Tibial nerve (tissue), 4 donors: ENCODE measurements around the gene TOM1L2.

Experiments used
- EP300 ChIP-seq, 2 donors: sonication (generic); formaldehyde crosslinking; IDR thresholded peaks; one replicate each; pipeline ENCODE4 v1.6.1; 2017; ENCODE audit warnings: antibody characterized with exemption in 2 of 2, mild to moderate bottlenecking in 1 of 2
- TF ChIP-seq, protein P1 (sequence below), 5 experiments: fragments of 200-600 bp in 3 of 5; fragments of 450-650 bp in 2 of 5; sonication (generic) in 3 of 5; IDR thresholded peaks; one replicate each; pipeline ENCODE4 v1.5.1; 2016 to 2019; ENCODE audit warnings: antibody characterized with exemption in 5 of 5, mild to moderate bottlenecking in 3 of 5, moderate library complexity in 2 of 5

DNA sequence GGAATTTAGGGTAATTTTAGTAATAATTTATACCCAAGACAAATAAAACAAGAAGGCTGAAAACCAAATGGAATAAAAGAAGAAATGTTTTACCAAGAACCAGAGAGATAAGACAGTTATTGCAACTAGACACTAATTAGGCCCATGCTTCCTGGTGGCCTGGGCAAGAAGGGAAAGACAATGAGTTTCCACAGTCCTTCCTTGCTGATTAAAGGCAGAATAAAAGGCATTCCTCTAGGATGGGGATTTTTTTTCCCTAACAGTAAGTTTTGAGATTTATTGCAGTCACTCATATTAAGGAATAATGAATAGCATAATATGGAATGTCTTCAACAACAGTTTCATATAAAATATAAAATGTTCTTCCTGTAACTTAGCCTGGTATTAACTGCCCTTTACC, 41.5 kb downstream of the TOM1L2 start:
- TF ChIP-seq, protein P1, sequence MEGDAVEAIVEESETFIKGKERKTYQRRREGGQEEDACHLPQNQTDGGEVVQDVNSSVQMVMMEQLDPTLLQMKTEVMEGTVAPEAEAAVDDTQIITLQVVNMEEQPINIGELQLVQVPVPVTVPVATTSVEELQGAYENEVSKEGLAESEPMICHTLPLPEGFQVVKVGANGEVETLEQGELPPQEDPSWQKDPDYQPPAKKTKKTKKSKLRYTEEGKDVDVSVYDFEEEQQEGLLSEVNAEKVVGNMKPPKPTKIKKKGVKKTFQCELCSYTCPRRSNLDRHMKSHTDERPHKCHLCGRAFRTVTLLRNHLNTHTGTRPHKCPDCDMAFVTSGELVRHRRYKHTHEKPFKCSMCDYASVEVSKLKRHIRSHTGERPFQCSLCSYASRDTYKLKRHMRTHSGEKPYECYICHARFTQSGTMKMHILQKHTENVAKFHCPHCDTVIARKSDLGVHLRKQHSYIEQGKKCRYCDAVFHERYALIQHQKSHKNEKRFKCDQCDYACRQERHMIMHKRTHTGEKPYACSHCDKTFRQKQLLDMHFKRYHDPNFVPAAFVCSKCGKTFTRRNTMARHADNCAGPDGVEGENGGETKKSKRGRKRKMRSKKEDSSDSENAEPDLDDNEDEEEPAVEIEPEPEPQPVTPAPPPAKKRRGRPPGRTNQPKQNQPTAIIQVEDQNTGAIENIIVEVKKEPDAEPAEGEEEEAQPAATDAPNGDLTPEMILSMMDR (IDR thresholded peaks at IDR 0.05) = no peak
- no peak for TF ChIP-seq EP300 (IDR thresholded peaks at IDR 0.05)
